Osteoblast (primary cell): ENCODE measurements around the gene CIPC. TPM values are rescaled to one million over a fixed set of nuclear protein-coding genes. Genes with fewer than 3 reads are reported as not detected.

Source experiments
- DNase-seq: peaks from one replicate; pipeline ENCODE4 v3.0.0; 2011; ENCODE audit warnings: low spot score, mixed read lengths; ENCODE audit not compliant: insufficient read length; ENCODE audit errors: missing footprints
- H2AFZ ChIP-seq: 2 replicates; pipeline ENCODE4 v1.6.0; 2011; ENCODE audit warnings: mild to moderate bottlenecking, low read length
- H3K27ac ChIP-seq: 2 replicates; pipeline ENCODE4 v1.5.1; 2011; ENCODE audit warnings: mild to moderate bottlenecking, low read depth, low read length, moderate library complexity
- H3K27me3 ChIP-seq: 2 replicates; pipeline ENCODE4 v1.6.0; 2012; ENCODE audit warnings: mild to moderate bottlenecking, control low read depth, inconsistent platforms, low read length, moderate library complexity; ENCODE audit not compliant: insufficient read depth
- H3K36me3 ChIP-seq: 2 replicates; pipeline ENCODE4 v1.5.1; 2011; ENCODE audit warnings: mild to moderate bottlenecking, low read length, control low read depth, moderate library complexity; ENCODE audit not compliant: insufficient read depth
- H3K4me1 ChIP-seq: 2 replicates; pipeline ENCODE4 v1.5.1; 2011; ENCODE audit warnings: mild to moderate bottlenecking, low read length, control low read depth, moderate library complexity; ENCODE audit not compliant: insufficient read depth
- H3K4me2 ChIP-seq: 2 replicates; pipeline ENCODE4 v1.6.0; 2011; ENCODE audit warnings: mild to moderate bottlenecking, low read length; ENCODE audit not compliant: insufficient read depth
- H3K4me3 ChIP-seq: fragments of 200-600 bp; sonication (generic); 3 replicates; pipeline ENCODE4 v1.5.1; 2012; ENCODE audit warnings: mild to moderate bottlenecking, low read length, inconsistent platforms; ENCODE audit not compliant: insufficient read depth
- H3K79me2 ChIP-seq: 2 replicates; pipeline ENCODE4 v1.6.0; 2012; ENCODE audit warnings: mild to moderate bottlenecking, low read length, control low read depth, inconsistent platforms; ENCODE audit not compliant: insufficient read depth
- H3K9me3 ChIP-seq: 2 replicates; pipeline ENCODE4 v1.5.1; 2011; ENCODE audit warnings: low read depth, low read length, control low read depth
- H4K20me1 ChIP-seq: 2 replicates; pipeline ENCODE4 v1.6.0; 2012; ENCODE audit warnings: mild to moderate bottlenecking, low read length, control low read depth; ENCODE audit not compliant: insufficient read depth
- total RNA-seq: library from RNA; depleted of rRNA; stranded (reverse); fragments of >200 nt; gene quantifications from 2 replicates; pipeline ENCODE4 v1.2.3, GENCODE V29; 2012
- TF ChIP-seq, protein P1 (sequence below): IDR thresholded peaks from 2 replicates; pipeline ENCODE4 v1.5.1; 2011; ENCODE audit warnings: mild to moderate bottlenecking, low read depth, low read length, moderate library complexity; ENCODE audit errors: extremely low read depth

CIPC gene
- total RNA-seq, 1 donor: 16.6 TPM

DNA sequence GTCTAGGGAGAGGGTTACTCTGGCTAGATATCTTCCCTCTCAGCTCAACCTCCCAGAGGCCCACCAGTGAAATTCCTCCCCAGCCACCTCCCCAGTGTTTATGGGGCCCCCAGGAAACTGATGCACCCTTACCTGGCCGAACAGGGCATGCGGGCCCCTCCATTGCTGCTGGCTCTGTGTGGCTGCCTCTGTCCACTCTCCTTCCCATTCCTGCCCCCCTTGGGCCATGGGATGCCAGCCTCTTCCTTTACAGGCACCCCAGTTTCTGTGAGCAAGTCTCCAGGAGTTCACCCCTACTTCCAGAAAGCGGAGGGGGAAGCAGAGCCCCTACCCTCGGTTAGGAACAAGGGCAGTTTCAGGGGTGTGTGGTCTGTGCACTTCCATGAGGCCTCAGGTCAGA is 63.0 kb downstream of the CIPC start:
- H2AFZ ChIP-seq: no peak overlapping the region
- H3K79me2 ChIP-seq: no peaks in the 10 kb centered on the region
- peak; percentile 10 for DNase-seq
- H3K4me1 ChIP-seq: peaks cover 3% of the 10 kb centered on the region
- no peaks in the 10 kb centered on the region for H3K27me3 ChIP-seq
- no peaks in the 10 kb centered on the region for H3K36me3 ChIP-seq
- H3K27ac ChIP-seq: no peak overlapping the region
- TF ChIP-seq, protein P1, sequence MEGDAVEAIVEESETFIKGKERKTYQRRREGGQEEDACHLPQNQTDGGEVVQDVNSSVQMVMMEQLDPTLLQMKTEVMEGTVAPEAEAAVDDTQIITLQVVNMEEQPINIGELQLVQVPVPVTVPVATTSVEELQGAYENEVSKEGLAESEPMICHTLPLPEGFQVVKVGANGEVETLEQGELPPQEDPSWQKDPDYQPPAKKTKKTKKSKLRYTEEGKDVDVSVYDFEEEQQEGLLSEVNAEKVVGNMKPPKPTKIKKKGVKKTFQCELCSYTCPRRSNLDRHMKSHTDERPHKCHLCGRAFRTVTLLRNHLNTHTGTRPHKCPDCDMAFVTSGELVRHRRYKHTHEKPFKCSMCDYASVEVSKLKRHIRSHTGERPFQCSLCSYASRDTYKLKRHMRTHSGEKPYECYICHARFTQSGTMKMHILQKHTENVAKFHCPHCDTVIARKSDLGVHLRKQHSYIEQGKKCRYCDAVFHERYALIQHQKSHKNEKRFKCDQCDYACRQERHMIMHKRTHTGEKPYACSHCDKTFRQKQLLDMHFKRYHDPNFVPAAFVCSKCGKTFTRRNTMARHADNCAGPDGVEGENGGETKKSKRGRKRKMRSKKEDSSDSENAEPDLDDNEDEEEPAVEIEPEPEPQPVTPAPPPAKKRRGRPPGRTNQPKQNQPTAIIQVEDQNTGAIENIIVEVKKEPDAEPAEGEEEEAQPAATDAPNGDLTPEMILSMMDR: no peak
- H3K9me3 ChIP-seq: no peaks in the 10 kb centered on the region
- no peak overlapping the region for H3K4me3 ChIP-seq
- no peaks in the 10 kb centered on the region for H4K20me1 ChIP-seq
- no peak overlapping the region for H3K4me2 ChIP-seq

Other genes starting within 250 kb of the CIPC start
- 19.4 and 26.4 TPM in 2 replicates for gene IRF2BPL, start 69.5 kb upstream of the CIPC start, total RNA-seq
- gene ZDHHC22, start 43.5 kb downstream of the CIPC start, total RNA-seq: not detected in 2 replicates
- 0.72 TPM in 1 of 2 replicates, not detected in the other for gene TMEM63C, start 83.5 kb downstream of the CIPC start, total RNA-seq
- not detected in 2 replicates for gene NGB, start 172.9 kb downstream of the CIPC start, total RNA-seq
- 11.6 and 13.3 TPM in 2 replicates for gene POMT2, start 222.6 kb downstream of the CIPC start, total RNA-seq
- gene GSTZ1, start 222.8 kb downstream of the CIPC start, total RNA-seq: 34.8 and 38.0 TPM in 2 replicates